HepG2 (cell line): Measurements from ENCODE around the gene ACAP1. TPM values are rescaled to one million over a fixed set of nuclear protein-coding genes. Genes with fewer than 3 reads are reported as not detected.

ENCODE experiments used
- ARID3A ChIP-seq: IDR thresholded peaks from 2 replicates; pipeline ENCODE4 v1.6.1; 2012; ENCODE audit warnings: low read depth, low read length, improper control_type of control experiment
- BORCS8-MEF2B ChIP-seq: sonication (generic); formaldehyde crosslinking; IDR thresholded peaks from 2 replicates; pipeline ENCODE4 v1.8.0; 2022; ENCODE audit warnings: mild to moderate bottlenecking, missing genetic modification reagents
- EZH2 ChIP-seq: conservative IDR thresholded peaks from 2 replicates; pipeline ENCODE4 v1.6.1; 2012; ENCODE audit warnings: mild to moderate bottlenecking, low read depth, low read length, moderate library complexity
- GABPA ChIP-seq, 2 experiments: IDR thresholded peaks; 2 replicates each; pipeline ENCODE4 v1.6.1; 2011 to 2016; ENCODE audit warnings: low read depth in 2 of 2, low read length in 1 of 2, missing biosample characterization in 1 of 2, missing genetic modification characterization in 1 of 2
- GATA4 ChIP-seq: sonication (generic); IDR thresholded peaks from 2 replicates; pipeline ENCODE4 v1.6.1; 2016; ENCODE audit warnings: antibody characterized with exemption, low read depth, borderline replicate concordance
- HNRNPH1 ChIP-seq: fragments of 200-400 bp; formaldehyde crosslinking; optimal IDR thresholded peaks from 2 replicates; pipeline ENCODE3; 2017; ENCODE audit warnings: mild to moderate bottlenecking, low read depth, low read length
- KDM4B ChIP-seq: sonication (generic); formaldehyde crosslinking; IDR thresholded peaks from 2 replicates; pipeline ENCODE4 v1.4.0; 2020; ENCODE audit warnings: missing genetic modification reagents
- PATZ1 ChIP-seq: sonication (generic); formaldehyde crosslinking; IDR thresholded peaks from 2 replicates; pipeline ENCODE4 v1.4.0; 2020; ENCODE audit warnings: missing genetic modification reagents
- REST ChIP-seq, 2 experiments: IDR thresholded peaks; 2 replicates each; pipeline ENCODE4 v1.6.1; 2011 to 2012; ENCODE audit warnings: low read length in 2 of 2, borderline replicate concordance in 1 of 2, low read depth in 1 of 2, mild to moderate bottlenecking in 1 of 2, moderate library complexity in 1 of 2
- RXRB ChIP-seq: IDR thresholded peaks from 2 replicates; pipeline ENCODE4 v1.6.1; 2016; ENCODE audit warnings: borderline replicate concordance, missing genetic modification reagents, missing compliant biosample characterization
- SMAD9 ChIP-seq: sonication (generic); formaldehyde crosslinking; IDR thresholded peaks from 2 replicates; pipeline ENCODE4 v1.5.1; 2020; ENCODE audit warnings: mild to moderate bottlenecking, missing genetic modification reagents
- THAP11 ChIP-seq: IDR thresholded peaks from 2 replicates; pipeline ENCODE4 v1.6.1; 2016; ENCODE audit warnings: missing biosample characterization, missing genetic modification reagents
- ZBTB20 ChIP-seq: sonication (generic); formaldehyde crosslinking; IDR thresholded peaks from 2 replicates; pipeline ENCODE4 v1.8.1; 2023; ENCODE audit warnings: missing genetic modification reagents, low read depth, mild to moderate bottlenecking, borderline replicate concordance
- ZNF205 ChIP-seq: IDR thresholded peaks from 2 replicates; pipeline ENCODE4 v1.6.1; 2018; ENCODE audit warnings: missing biosample characterization, missing genetic modification reagents
- ZNF335 ChIP-seq: sonication (generic); formaldehyde crosslinking; IDR thresholded peaks from 2 replicates; pipeline ENCODE4 v1.4.0; 2020; ENCODE audit warnings: missing genetic modification reagents
- ZNF549 ChIP-seq: sonication (generic); formaldehyde crosslinking; IDR thresholded peaks from 2 replicates; pipeline ENCODE4 v1.5.0; 2020; ENCODE audit warnings: missing genetic modification reagents
- ZNF614 ChIP-seq: IDR thresholded peaks from 2 replicates; pipeline ENCODE4 v1.6.1; 2018; ENCODE audit warnings: missing biosample characterization, missing genetic modification reagents, inconsistent platforms, borderline replicate concordance
- ZNF710 ChIP-seq: sonication (generic); formaldehyde crosslinking; IDR thresholded peaks from 2 replicates; pipeline ENCODE4 v1.5.0; 2020; ENCODE audit warnings: mild to moderate bottlenecking, missing genetic modification reagents, borderline replicate concordance
- polyA plus RNA-seq, 8 experiments: library from polyadenylated mRNA; depleted of rRNA in 3 of 8; stranded (reverse) in 7 of 8; unstranded in 1 of 8; fragments of >200 nt; fragmentation: Illumina TruSeq in 4 of 8; extraction: Trizol in 4 of 8; gene quantifications; 2 replicates each; pipeline versions ENCODE4 v1.2.1 to v1.2.3, GENCODE V29; 2011 to 2016; ENCODE audit warnings: low read depth in 4 of 8, missing spikeins in 1 of 8, mixed read lengths in 1 of 8; ENCODE audit not compliant: insufficient read depth in 1 of 8
- total RNA-seq, 5 experiments: library from RNA; depleted of rRNA; stranded (reverse); fragments of >200 nt; fragmentation: Illumina TruSeq; extraction: Trizol; gene quantifications; 2 replicates each; pipeline ENCODE4 v1.2.3, GENCODE V29; 2016; ENCODE audit warnings: low read depth in 1 of 5

Gene ACAP1
- total and polyA plus RNA-seq, 2 of the 13 experiments (the other 11 are each of a cell fraction or from before 2014, with no cell fraction given) = 1.3 to 2.5 TPM

GRCh38 chr17:7306911-7307685, 29.2 kb upstream of the ACAP1 start, which contains the start of gene EIF5A (continued):
- TF ChIP-seq REST (IDR thresholded peaks at IDR 0.05; ENCODE audit: borderline replicate concordance in 1 of 2, low read depth in 1 of 2, low read length in 2 of 2) (0 out of 4 replicates have a peak, but pooled peaks of 1 of the 2 experiments have one; percentile 47), THAP11 (CRISPR knock-in tag) (peak; percentile 85), ZBTB20 (CRISPR knock-in tag) (0 out of 2 replicates have a peak, but pooled peaks have one; percentile 34), ZNF710 (CRISPR knock-in tag) (peak; percentile 65; the same call in 1 of the 2 replicates), HNRNPH1 (no peak), SMAD9 (0 out of 2 replicates have a peak, but pooled peaks have one; percentile 44), ZNF205 (0 out of 2 replicates have a peak, but pooled peaks have one; percentile 39), ZNF549 (CRISPR knock-in tag) (no peak), BORCS8-MEF2B (CRISPR knock-in tag) (no peak), KDM4B (0 out of 2 replicates have a peak, but pooled peaks have one; percentile 15), RXRB (peak; percentile 62), ARID3A (peak; percentile 35; the same call in 1 of the 2 replicates), PATZ1 (CRISPR knock-in tag) (peak; percentile 81), GABPA (IDR thresholded peaks at IDR 0.05; ENCODE audit: low read depth, low read length) (no peak), GABPA (CRISPR knock-in tag; IDR thresholded peaks at IDR 0.05; ENCODE audit: low read depth) (peak; percentile 68; the same call in 1 of the 2 replicates), ZNF335 (CRISPR knock-in tag) (0 out of 2 replicates have a peak, but pooled peaks have one; percentile 46), ZNF614 (CRISPR knock-in tag) (peak; percentile 44; the same call in 1 of the 2 replicates), EZH2 (no peak), GATA4 (peak; percentile 37; the same call in 1 of the 2 replicates)
